ENCODE measurements around the gene UXT. TPM values are rescaled to one million over a fixed set of nuclear protein-coding genes. Genes with fewer than 3 reads are reported as not detected.

UXT gene
- total RNA-seq, 3 donors from 2014 or later = 130 to 155 (median 140) TPM

DNA sequence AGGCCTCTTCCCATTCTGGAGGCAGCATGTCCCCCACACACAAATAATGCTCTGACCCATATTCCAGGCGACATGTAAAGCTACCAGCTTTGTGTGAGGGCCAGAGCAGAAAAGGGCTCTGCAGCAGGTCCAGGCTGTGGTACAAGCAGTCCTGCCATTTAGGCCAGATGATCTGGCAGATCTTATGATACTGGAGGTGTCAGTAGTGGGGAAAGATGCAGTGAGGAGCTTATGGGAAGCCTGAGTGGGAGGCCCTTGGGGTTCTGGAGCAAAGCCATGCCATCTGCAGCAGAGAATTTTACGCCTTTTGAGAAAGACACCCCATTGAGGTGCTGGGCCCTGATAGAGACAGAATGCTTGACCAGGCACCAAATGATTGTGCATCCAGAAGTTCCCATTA lies 47.1 kb downstream of the UXT start:
- no peak overlapping the region for H3K27ac ChIP-seq
- no peak overlapping the region for H3K4me3 ChIP-seq
- no peak for DNase-seq (ENCODE audit: low spot score in 2 of 2)
- TF ChIP-seq CTCF (IDR thresholded peaks at IDR 0.05) (no peak), POLR2AphosphoS5 (IDR thresholded peaks at IDR 0.05) (no peak), POLR2A (IDR thresholded peaks at IDR 0.05) (no peak)
- H3K27me3 ChIP-seq = peaks cover 0 to 49% of the 10 kb centered on the region in 2 donors
- peaks cover 0 to 4% of the 10 kb centered on the region in 2 donors for H3K9me3 ChIP-seq
- intact Hi-C loops (cut with DNase I; ENCODE audit: low total_unique reads) = no loop called here
- no peaks in the 10 kb centered on the region for H3K4me1 ChIP-seq
- no peaks in the 10 kb centered on the region for H3K36me3 ChIP-seq

DNA sequence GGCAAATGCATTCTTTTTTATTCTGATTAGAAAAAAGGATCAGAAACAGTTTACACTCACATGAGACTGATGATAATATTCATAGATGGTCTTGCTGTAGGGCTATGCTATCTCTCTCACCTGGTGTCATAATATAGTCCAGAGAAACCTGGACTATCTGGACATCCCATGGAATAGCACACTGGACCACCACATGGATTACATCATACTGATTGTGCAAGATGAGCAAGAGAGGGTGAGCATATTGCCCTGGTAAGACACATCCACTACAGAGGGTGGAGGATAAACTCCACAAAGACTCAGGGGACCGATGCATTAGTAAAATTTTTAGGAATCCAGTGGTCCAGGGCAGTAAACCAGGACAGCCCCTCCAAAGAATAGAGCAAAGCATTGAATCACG lies 47.5 kb downstream of the UXT start:
- Histone ChIP-seq H3K4me3 (no peak overlapping the region), H3K36me3 (no peaks in the 10 kb centered on the region), H3K27me3 (peaks cover 0 to 46% of the 10 kb centered on the region in 2 donors), H3K9me3 (peaks cover 0 to 4% of the 10 kb centered on the region in 2 donors), H3K4me1 (no peaks in the 10 kb centered on the region), H3K27ac (no peak overlapping the region)
- intact Hi-C loops (cut with DNase I; ENCODE audit: low total_unique reads) = no loop called here
- TF ChIP-seq POLR2A (IDR thresholded peaks at IDR 0.05) = no peak
- TF ChIP-seq CTCF (IDR thresholded peaks at IDR 0.05) = no peak
- no peak for TF ChIP-seq POLR2AphosphoS5 (IDR thresholded peaks at IDR 0.05)
- DNase-seq (ENCODE audit: low spot score in 2 of 2) = no peak

- Histone ChIP-seq H3K4me3 (no peak overlapping the region), H3K27ac (no peak overlapping the region), H3K9me3 (peaks cover 0 to 4% of the 10 kb centered on the region in 2 donors), H3K36me3 (no peaks in the 10 kb centered on the region), H3K27me3 (peaks cover 0 to 41% of the 10 kb centered on the region in 2 donors), H3K4me1 (no peaks in the 10 kb centered on the region)
- intact Hi-C loops (cut with DNase I; ENCODE audit: low total_unique reads) = no loop called here
- TF ChIP-seq CTCF (IDR thresholded peaks at IDR 0.05) = no peak
- no peak for TF ChIP-seq POLR2A (IDR thresholded peaks at IDR 0.05)
- TF ChIP-seq POLR2AphosphoS5 (IDR thresholded peaks at IDR 0.05) = no peak
- no peak for DNase-seq (ENCODE audit: low spot score in 2 of 2)
Observed at GRCh38 chrX:47610511-47610910, 48.5 kb downstream of the UXT start.

DNA sequence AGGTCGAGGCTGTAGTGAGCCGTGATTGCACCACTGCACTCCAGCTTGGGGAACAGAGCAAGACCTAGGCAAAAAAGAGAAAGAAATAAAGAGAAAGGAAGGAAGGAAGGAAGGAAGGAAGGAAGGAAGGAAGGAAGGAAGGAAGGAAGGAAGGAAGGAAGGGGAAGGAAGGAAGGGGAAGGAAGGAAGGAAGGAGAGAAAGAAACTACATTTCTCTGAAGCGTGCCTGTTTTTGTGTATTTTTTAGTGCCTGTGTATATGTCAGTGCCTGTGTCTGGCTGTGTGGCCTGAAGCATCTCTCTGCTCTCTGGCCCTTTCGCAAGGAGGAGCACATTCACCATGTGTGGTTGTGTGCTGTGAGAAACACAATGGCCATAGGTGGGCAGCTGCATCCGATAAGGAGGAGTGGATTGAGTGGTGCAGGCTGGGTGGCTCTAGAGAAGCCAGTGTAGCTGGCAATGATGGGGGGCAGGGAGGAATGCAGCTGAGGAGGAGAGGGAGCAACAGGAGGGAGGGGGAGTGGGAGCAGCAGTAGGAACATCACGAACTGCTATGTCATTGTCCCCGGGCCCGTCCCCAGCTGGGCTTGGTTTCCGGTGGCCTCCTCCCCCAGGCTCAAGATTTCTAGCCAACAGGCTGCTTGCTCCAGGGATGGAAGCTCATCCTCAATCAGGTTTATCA lies 50.7 kb downstream of the UXT start:
- Histone ChIP-seq H3K9me3 (no peaks in the 10 kb centered on the region), H3K4me3 (no peak overlapping the region), H3K27ac (no peak overlapping the region), H3K36me3 (no peaks in the 10 kb centered on the region), H3K4me1 (no peaks in the 10 kb centered on the region), H3K27me3 (peaks cover 0 to 30% of the 10 kb centered on the region in 2 donors)
- no peak for TF ChIP-seq CTCF (IDR thresholded peaks at IDR 0.05)
- TF ChIP-seq POLR2AphosphoS5 (IDR thresholded peaks at IDR 0.05) = no peak
- no peak for TF ChIP-seq POLR2A (IDR thresholded peaks at IDR 0.05)
- no peak for DNase-seq (ENCODE audit: low spot score in 2 of 2)
- intact Hi-C loops (cut with DNase I; ENCODE audit: low total_unique reads) = no loop called here

GRCh38 chrX:47607091-47607490 lies 51.9 kb downstream of the UXT start:
- Histone ChIP-seq H3K4me1 (no peaks in the 10 kb centered on the region), H3K4me3 (no peak overlapping the region), H3K27ac (no peak overlapping the region), H3K36me3 (no peaks in the 10 kb centered on the region), H3K27me3 (peaks cover 0 to 22% of the 10 kb centered on the region in 2 donors), H3K9me3 (no peaks in the 10 kb centered on the region)
- DNase-seq (ENCODE audit: low spot score in 2 of 2) = no peak
- TF ChIP-seq POLR2AphosphoS5 (IDR thresholded peaks at IDR 0.05) = no peak
- TF ChIP-seq POLR2A (IDR thresholded peaks at IDR 0.05) = no peak
- TF ChIP-seq CTCF (IDR thresholded peaks at IDR 0.05) = no peak
- intact Hi-C loops (cut with DNase I; ENCODE audit: low total_unique reads) = no loop called here
